GM23338 (cell line): ENCODE data around the gene RASSF1. TPM values are rescaled to one million over a fixed set of nuclear protein-coding genes. Genes with fewer than 3 reads are reported as not detected.

Experiments
- ATAC-seq: fragments of 200-7000 bp; cut with Tn5 transposase; 3 replicates; pipeline ENCODE4 v1.9.1; 2020
- DNase-seq: peaks from one replicate; pipeline ENCODE4 v3.0.0-alpha.2; 2015; ENCODE audit warnings: low spot score
- H2AFZ ChIP-seq: fragments of 200-600 bp; sonication (generic); 2 replicates; pipeline ENCODE4 v1.8.0; 2016; ENCODE audit warnings: antibody characterized with exemption, mild to moderate bottlenecking, moderate library complexity
- H3F3A ChIP-seq: fragments of 200-600 bp; sonication (generic); replicated peaks from 2 replicates; pipeline ENCODE4 v1.8.0; 2017; ENCODE audit warnings: antibody characterized with exemption, mixed run types, low read depth
- H3K27ac ChIP-seq: fragments of 200-600 bp; sonication (generic); 2 replicates; pipeline ENCODE4 v1.6.1; 2016; ENCODE audit warnings: low read depth
- H3K27me3 ChIP-seq: fragments of 200-600 bp; sonication (generic); 2 replicates; pipeline ENCODE4 v1.8.0; 2016; ENCODE audit warnings: mild to moderate bottlenecking, mixed run types, moderate library complexity; ENCODE audit not compliant: insufficient read depth
- H3K36me3 ChIP-seq: fragments of 200-600 bp; sonication (generic); 2 replicates; pipeline ENCODE4 v1.8.0; 2016; ENCODE audit warnings: mild to moderate bottlenecking; ENCODE audit not compliant: insufficient read depth
- H3K4me1 ChIP-seq: fragments of 200-600 bp; sonication (generic); 2 replicates; pipeline ENCODE4 v1.8.0; 2016; ENCODE audit warnings: mild to moderate bottlenecking, moderate library complexity; ENCODE audit not compliant: insufficient read depth
- H3K4me2 ChIP-seq: fragments of 200-600 bp; sonication (generic); 2 replicates; pipeline ENCODE4 v1.7.1; 2017; ENCODE audit warnings: mixed run types
- H3K4me3 ChIP-seq: fragments of 200-600 bp; sonication (generic); 2 replicates; pipeline ENCODE4 v1.6.1; 2016; ENCODE audit warnings: mixed run types
- H3K79me2 ChIP-seq: fragments of 200-600 bp; sonication (generic); replicated peaks from 2 replicates; pipeline ENCODE4 v1.8.0; 2017; ENCODE audit warnings: mild to moderate bottlenecking; ENCODE audit not compliant: insufficient read depth
- H3K9me2 ChIP-seq: fragments of 200-600 bp; sonication (generic); 2 replicates; pipeline ENCODE4 v1.8.0; 2017; ENCODE audit not compliant: insufficient read depth
- H4K20me1 ChIP-seq: fragments of 200-600 bp; sonication (generic); replicated peaks from 2 replicates; pipeline ENCODE4 v1.8.0; 2017; ENCODE audit warnings: mild to moderate bottlenecking; ENCODE audit not compliant: insufficient read depth
- H3K27ac Mint-ChIP-seq: 2 replicates; pipeline ENCODE4 v1.8.0; 2020; ENCODE audit warnings: inconsistent platforms, mild to moderate bottlenecking, moderate library complexity, mixed read lengths
- H3K27me3 Mint-ChIP-seq: 3 replicates; pipeline ENCODE4 v1.8.0; 2022; ENCODE audit warnings: low read depth, mild to moderate bottlenecking, moderate library complexity, mixed read lengths, inconsistent platforms; ENCODE audit not compliant: insufficient read depth, poor library complexity
- H3K36me3 Mint-ChIP-seq: 3 replicates; pipeline ENCODE4 v1.8.0; 2021; ENCODE audit warnings: low read depth, mild to moderate bottlenecking, inconsistent platforms, moderate library complexity, mixed read lengths
- H3K4me1 Mint-ChIP-seq: 3 replicates; pipeline ENCODE4 v1.8.0; 2020; ENCODE audit warnings: mild to moderate bottlenecking, inconsistent platforms, mixed read lengths
- H3K4me3 Mint-ChIP-seq: 3 replicates; pipeline ENCODE4 v1.8.0; 2021; ENCODE audit warnings: moderate library complexity, mild to moderate bottlenecking, inconsistent platforms, mixed read lengths
- H3K9me3 Mint-ChIP-seq: 3 replicates; pipeline ENCODE4 v1.8.0; 2020; ENCODE audit warnings: moderate library complexity, mild to moderate bottlenecking, inconsistent platforms, mixed read lengths
- CREB1 ChIP-seq: fragments of 250-450 bp; sonication (Bioruptor Pico); IDR thresholded peaks from 2 replicates; pipeline ENCODE4 v1.5.0; 2020; ENCODE audit warnings: low read depth, mild to moderate bottlenecking, moderate library complexity
- EZH2 ChIP-seq: fragments of 200-600 bp; sonication (generic); IDR thresholded peaks from one replicate; pipeline ENCODE4 v1.8.0; 2017; ENCODE audit warnings: antibody characterized with exemption, mild to moderate bottlenecking, low read depth; ENCODE audit not compliant: unreplicated experiment
- NANOG ChIP-seq: IDR thresholded peaks from 2 replicates; pipeline ENCODE4 v1.6.1; 2016; ENCODE audit warnings: antibody characterized with exemption, borderline replicate concordance
- ZNF114 ChIP-seq: fragments of 250-450 bp; sonication (Bioruptor Pico); IDR thresholded peaks from 2 replicates; pipeline ENCODE4 v1.5.0; 2020; ENCODE audit warnings: mild to moderate bottlenecking, moderate library complexity
- polyA plus RNA-seq: library from polyadenylated mRNA; unstranded; fragments of >200 nt; fragmentation: Nextera tagmentation; extraction: Ambion mirVana; gene quantifications from 2 replicates; pipeline ENCODE4 v1.2.1, GENCODE V29; 2016
- total RNA-seq: library from RNA; depleted of rRNA; stranded (reverse); fragments of >200 nt; shearing (Covaris generic); gene quantifications from 2 replicates; pipeline ENCODE4 v1.2.3, GENCODE V29; 2014
- TF ChIP-seq, protein P1 (sequence below): IDR thresholded peaks from 2 replicates; pipeline ENCODE4 v1.6.1; 2016; ENCODE audit warnings: antibody characterized with exemption
- TF ChIP-seq, protein P2 (sequence below): fragments of 250-450 bp; sonication (Bioruptor Pico); IDR thresholded peaks from 2 replicates; pipeline ENCODE4 v1.5.0; 2020; ENCODE audit warnings: mild to moderate bottlenecking, moderate library complexity
- TF ChIP-seq, protein P3 (sequence below), 2 experiments: fragments of 200-600 bp in 1 of 2; sonication (generic) in 1 of 2; conservative IDR thresholded peaks; 2 replicates each; pipeline versions ENCODE4 v1.5.1 to v1.6.1; 2016 to 2017; ENCODE audit warnings: antibody characterized with exemption in 2 of 2, low read depth in 2 of 2, mild to moderate bottlenecking in 2 of 2, moderate library complexity in 1 of 2

The RASSF1 gene
- total and polyA plus RNA-seq, 2 experiments from 2014 or later: 9.6 to 15.7 TPM

DNA sequence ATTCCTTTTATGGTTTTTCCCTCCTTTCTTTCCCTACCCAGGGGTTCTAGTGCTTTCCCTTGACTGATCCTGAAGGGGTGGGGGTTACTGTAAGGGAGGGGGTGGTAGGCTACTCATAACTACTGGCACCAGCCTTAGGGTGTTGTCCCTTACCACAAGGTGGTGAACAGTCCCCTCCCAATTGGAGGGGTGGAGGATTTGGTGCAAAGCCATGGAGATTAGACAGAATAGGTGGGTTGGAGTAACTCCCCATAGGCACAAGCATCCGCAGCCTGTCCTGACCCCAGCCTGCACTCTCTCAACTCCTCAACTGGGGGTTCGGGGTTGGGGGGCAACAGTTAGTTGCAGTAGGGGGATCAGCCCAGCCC, 15.5 kb downstream of the RASSF1 start (continued):
- TF ChIP-seq, protein P1, sequence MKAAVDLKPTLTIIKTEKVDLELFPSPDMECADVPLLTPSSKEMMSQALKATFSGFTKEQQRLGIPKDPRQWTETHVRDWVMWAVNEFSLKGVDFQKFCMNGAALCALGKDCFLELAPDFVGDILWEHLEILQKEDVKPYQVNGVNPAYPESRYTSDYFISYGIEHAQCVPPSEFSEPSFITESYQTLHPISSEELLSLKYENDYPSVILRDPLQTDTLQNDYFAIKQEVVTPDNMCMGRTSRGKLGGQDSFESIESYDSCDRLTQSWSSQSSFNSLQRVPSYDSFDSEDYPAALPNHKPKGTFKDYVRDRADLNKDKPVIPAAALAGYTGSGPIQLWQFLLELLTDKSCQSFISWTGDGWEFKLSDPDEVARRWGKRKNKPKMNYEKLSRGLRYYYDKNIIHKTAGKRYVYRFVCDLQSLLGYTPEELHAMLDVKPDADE: no peak
- TF ChIP-seq ZNF114 (CRISPR knock-in tag) (no peak), EZH2 (no peak)

DNA sequence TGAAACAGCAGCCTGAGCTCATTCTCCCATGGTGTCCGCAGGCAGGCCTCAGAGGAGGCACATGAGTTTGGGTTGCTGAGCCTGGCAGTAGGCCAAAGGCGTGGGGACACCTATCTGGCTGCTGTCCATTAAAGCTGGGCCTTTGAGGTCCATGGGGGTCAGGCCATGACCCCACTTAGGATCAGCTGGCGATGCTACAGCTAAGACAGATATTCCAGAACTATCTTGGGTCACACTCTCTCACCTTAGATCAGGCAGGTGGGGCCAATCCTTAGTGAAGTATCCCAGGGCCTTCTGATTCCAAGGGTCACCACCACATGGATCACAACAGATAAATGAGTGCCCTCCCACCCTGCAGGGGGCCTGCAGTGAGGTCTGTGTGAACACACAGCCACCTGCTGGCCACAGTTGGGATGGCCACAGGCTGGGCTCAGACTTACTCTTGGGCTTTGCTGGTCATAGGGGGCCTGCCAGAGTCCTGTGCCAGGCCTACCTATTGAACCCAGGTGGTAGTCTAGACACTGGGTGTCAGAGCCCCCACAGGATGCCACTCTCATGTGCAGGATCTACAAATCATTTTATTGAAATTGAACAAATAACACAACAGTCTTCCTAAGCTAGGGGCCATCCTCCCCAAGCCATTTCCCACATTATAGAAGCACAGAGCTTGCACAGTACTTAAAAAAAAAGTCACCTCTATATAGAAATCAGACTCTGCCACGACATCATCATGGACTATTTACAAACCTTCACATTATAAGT, 16.1 kb downstream of the RASSF1 start:
- peaks cover 26% of the 10 kb centered on the region for H3K79me2 ChIP-seq
- H3K9me2 ChIP-seq: no peaks in the 10 kb centered on the region
- peaks cover 13% of the 10 kb centered on the region; the same call in 1 of the 2 replicates for H4K20me1 ChIP-seq
- Mint-ChIP-seq H3K36me3 (peaks cover 25% of the 10 kb centered on the region), H3K27me3 (peaks cover 16% of the 10 kb centered on the region), H3K9me3 (no peaks in the 10 kb centered on the region), H3K4me1 (peaks cover 40% of the 10 kb centered on the region), H3K4me3 (peak overlapping the region; percentile 38), H3K27ac (0 out of 2 replicates have a peak overlapping the region, but pooled peaks have one; percentile 34)
- DNase-seq: peak; percentile 95
- H3K4me1 ChIP-seq: peaks cover 24% of the 10 kb centered on the region
- no peak overlapping the region for H3K27ac ChIP-seq
- no peak overlapping the region for H3K4me3 ChIP-seq
- H3K27me3 ChIP-seq: no peaks in the 10 kb centered on the region
- peaks cover under 1% of the 10 kb centered on the region; the same call in 1 of the 2 replicates for H3K36me3 ChIP-seq
- peak; percentile 49; the same call in 1 of the 2 replicates for TF ChIP-seq CREB1 (CRISPR knock-in tag)
- TF ChIP-seq, protein P2, sequence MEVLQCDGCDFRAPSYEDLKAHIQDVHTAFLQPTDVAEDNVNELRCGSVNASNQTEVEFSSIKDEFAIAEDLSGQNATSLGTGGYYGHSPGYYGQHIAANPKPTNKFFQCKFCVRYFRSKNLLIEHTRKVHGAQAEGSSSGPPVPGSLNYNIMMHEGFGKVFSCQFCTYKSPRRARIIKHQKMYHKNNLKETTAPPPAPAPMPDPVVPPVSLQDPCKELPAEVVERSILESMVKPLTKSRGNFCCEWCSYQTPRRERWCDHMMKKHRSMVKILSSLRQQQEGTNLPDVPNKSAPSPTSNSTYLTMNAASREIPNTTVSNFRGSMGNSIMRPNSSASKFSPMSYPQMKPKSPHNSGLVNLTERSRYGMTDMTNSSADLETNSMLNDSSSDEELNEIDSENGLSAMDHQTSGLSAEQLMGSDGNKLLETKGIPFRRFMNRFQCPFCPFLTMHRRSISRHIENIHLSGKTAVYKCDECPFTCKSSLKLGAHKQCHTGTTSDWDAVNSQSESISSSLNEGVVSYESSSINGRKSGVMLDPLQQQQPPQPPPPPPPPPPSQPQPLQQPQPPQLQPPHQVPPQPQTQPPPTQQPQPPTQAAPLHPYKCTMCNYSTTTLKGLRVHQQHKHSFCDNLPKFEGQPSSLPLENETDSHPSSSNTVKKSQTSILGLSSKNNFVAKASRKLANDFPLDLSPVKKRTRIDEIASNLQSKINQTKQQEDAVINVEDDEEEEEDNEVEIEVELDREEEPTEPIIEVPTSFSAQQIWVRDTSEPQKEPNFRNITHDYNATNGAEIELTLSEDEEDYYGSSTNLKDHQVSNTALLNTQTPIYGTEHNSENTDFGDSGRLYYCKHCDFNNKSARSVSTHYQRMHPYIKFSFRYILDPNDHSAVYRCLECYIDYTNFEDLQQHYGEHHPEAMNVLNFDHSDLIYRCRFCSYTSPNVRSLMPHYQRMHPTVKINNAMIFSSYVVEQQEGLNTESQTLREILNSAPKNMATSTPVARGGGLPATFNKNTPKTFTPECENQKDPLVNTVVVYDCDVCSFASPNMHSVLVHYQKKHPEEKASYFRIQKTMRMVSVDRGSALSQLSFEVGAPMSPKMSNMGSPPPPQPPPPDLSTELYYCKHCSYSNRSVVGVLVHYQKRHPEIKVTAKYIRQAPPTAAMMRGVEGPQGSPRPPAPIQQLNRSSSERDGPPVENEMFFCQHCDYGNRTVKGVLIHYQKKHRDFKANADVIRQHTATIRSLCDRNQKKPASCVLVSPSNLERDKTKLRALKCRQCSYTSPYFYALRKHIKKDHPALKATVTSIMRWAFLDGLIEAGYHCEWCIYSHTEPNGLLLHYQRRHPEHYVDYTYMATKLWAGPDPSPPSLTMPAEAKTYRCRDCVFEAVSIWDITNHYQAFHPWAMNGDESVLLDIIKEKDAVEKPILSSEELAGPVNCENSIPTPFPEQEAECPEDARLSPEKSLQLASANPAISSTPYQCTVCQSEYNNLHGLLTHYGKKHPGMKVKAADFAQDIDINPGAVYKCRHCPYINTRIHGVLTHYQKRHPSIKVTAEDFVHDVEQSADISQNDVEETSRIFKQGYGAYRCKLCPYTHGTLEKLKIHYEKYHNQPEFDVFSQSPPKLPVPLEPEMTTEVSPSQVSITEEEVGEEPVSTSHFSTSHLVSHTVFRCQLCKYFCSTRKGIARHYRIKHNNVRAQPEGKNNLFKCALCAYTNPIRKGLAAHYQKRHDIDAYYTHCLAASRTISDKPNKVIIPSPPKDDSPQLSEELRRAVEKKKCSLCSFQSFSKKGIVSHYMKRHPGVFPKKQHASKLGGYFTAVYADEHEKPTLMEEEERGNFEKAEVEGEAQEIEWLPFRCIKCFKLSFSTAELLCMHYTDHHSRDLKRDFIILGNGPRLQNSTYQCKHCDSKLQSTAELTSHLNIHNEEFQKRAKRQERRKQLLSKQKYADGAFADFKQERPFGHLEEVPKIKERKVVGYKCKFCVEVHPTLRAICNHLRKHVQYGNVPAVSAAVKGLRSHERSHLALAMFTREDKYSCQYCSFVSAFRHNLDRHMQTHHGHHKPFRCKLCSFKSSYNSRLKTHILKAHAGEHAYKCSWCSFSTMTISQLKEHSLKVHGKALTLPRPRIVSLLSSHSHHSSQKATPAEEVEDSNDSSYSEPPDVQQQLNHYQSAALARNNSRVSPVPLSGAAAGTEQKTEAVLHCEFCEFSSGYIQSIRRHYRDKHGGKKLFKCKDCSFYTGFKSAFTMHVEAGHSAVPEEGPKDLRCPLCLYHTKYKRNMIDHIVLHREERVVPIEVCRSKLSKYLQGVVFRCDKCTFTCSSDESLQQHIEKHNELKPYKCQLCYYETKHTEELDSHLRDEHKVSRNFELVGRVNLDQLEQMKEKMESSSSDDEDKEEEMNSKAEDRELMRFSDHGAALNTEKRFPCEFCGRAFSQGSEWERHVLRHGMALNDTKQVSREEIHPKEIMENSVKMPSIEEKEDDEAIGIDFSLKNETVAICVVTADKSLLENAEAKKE (CRISPR knock-in tag): no peak
- no peak for TF ChIP-seq NANOG
- TF ChIP-seq, protein P3, sequence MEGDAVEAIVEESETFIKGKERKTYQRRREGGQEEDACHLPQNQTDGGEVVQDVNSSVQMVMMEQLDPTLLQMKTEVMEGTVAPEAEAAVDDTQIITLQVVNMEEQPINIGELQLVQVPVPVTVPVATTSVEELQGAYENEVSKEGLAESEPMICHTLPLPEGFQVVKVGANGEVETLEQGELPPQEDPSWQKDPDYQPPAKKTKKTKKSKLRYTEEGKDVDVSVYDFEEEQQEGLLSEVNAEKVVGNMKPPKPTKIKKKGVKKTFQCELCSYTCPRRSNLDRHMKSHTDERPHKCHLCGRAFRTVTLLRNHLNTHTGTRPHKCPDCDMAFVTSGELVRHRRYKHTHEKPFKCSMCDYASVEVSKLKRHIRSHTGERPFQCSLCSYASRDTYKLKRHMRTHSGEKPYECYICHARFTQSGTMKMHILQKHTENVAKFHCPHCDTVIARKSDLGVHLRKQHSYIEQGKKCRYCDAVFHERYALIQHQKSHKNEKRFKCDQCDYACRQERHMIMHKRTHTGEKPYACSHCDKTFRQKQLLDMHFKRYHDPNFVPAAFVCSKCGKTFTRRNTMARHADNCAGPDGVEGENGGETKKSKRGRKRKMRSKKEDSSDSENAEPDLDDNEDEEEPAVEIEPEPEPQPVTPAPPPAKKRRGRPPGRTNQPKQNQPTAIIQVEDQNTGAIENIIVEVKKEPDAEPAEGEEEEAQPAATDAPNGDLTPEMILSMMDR (conservative IDR thresholded peaks at IDR 0.05; ENCODE audit: low read depth in 2 of 2): peak; percentile 84 to 96
- H3F3A ChIP-seq: peaks cover 33% of the 10 kb centered on the region; the same call in 1 of the 2 replicates
- ATAC-seq: peak; percentile 8
- no peak overlapping the region for H3K4me2 ChIP-seq
- H2AFZ ChIP-seq: no peak overlapping the region
